Endodermal cell (in vitro differentiated cells): ENCODE measurements around the gene GCG. TPM values are rescaled to one million over a fixed set of nuclear protein-coding genes. Genes with fewer than 3 reads are reported as not detected.

Experiments used
- DNase-seq: peaks from one replicate; pipeline ENCODE4 v3.0.0-alpha.2; 2017
- H3K27ac ChIP-seq: 2 replicates; pipeline ENCODE4 v1.5.1; 2013; ENCODE audit warnings: mild to moderate bottlenecking, low read depth, low read length, moderate library complexity
- H3K27me3 ChIP-seq: 2 replicates; pipeline ENCODE4 v1.6.1; 2013; ENCODE audit warnings: mild to moderate bottlenecking, low read length, moderate library complexity; ENCODE audit not compliant: insufficient read depth, control insufficient read depth, poor library complexity, severe bottlenecking
- H3K36me3 ChIP-seq: 2 replicates; pipeline ENCODE4 v1.7.0; 2013; ENCODE audit warnings: mild to moderate bottlenecking, low read length, moderate library complexity; ENCODE audit not compliant: control insufficient read depth, insufficient read depth
- H3K4me1 ChIP-seq: one replicate; pipeline ENCODE4 v1.7.0; 2013; ENCODE audit warnings: low read length; ENCODE audit not compliant: control insufficient read depth, insufficient read depth
- H3K4me3 ChIP-seq: 2 replicates; pipeline ENCODE4 v1.5.1; 2013; ENCODE audit warnings: mild to moderate bottlenecking, low read length, moderate library complexity
- H3K9ac ChIP-seq: 2 replicates; pipeline ENCODE4 v1.6.1; 2013; ENCODE audit warnings: mild to moderate bottlenecking, low read length, moderate library complexity; ENCODE audit not compliant: poor library complexity, severe bottlenecking; ENCODE audit errors: extremely low read depth
- H3K9me3 ChIP-seq: 2 replicates; pipeline ENCODE4 v1.6.1; 2013; ENCODE audit warnings: mild to moderate bottlenecking, low read length, moderate library complexity; ENCODE audit not compliant: control insufficient read depth
- H3K27ac Mint-ChIP-seq: 2 replicates; pipeline ENCODE4 v1.8.0; 2020; ENCODE audit warnings: mixed read lengths
- H3K27me3 Mint-ChIP-seq: 2 replicates; pipeline ENCODE4 v1.8.0; 2021; ENCODE audit warnings: mild to moderate bottlenecking, mixed read lengths; ENCODE audit not compliant: insufficient read depth
- H3K36me3 Mint-ChIP-seq: 2 replicates; pipeline ENCODE4 v1.8.0; 2020; ENCODE audit warnings: low read depth, mixed read lengths
- H3K4me1 Mint-ChIP-seq: 2 replicates; pipeline ENCODE4 v1.8.0; 2020; ENCODE audit warnings: mixed read lengths
- H3K4me3 Mint-ChIP-seq: 2 replicates; pipeline ENCODE4 v1.8.0; 2020; ENCODE audit warnings: mild to moderate bottlenecking, moderate library complexity, mixed read lengths
- H3K9me3 Mint-ChIP-seq: 2 replicates; pipeline ENCODE4 v1.8.0; 2020; ENCODE audit warnings: mild to moderate bottlenecking, mixed read lengths
- WGBS, 2 experiments: methylation state at CpG; one replicate each; pipeline versions ENCODE4 v1.1.5 to v1.1.7; 2013; ENCODE audit warnings: missing lambda C conversion rate in 2 of 2, mixed read lengths in 1 of 2; ENCODE audit not compliant: insufficient coverage in 1 of 2, insufficient read length in 1 of 2; 5-methylcytosine and 5-hydroxymethylcytosine counted together
- total RNA-seq, 2 donors: library from RNA; stranded (reverse); fragmentation: NEBNext Ultra II Directional in 1 of 2; extraction: Animal tissue kit (Norgen Biotek cat#: 25700) in 1 of 2; gene quantifications; 2 replicates in 1 of 2; 3 replicates in 1 of 2; pipeline ENCODE4 v1.2.1, GENCODE V29; 2021
- TF ChIP-seq, protein P1 (sequence below): fragments of 200-600 bp; sonication (generic); conservative IDR thresholded peaks from 2 replicates; pipeline ENCODE4 v1.5.0; 2021; ENCODE audit warnings: antibody characterized with exemption, mild to moderate bottlenecking

GCG gene
- total RNA-seq, 2 donors from 2014 or later, result not detected

DNA sequence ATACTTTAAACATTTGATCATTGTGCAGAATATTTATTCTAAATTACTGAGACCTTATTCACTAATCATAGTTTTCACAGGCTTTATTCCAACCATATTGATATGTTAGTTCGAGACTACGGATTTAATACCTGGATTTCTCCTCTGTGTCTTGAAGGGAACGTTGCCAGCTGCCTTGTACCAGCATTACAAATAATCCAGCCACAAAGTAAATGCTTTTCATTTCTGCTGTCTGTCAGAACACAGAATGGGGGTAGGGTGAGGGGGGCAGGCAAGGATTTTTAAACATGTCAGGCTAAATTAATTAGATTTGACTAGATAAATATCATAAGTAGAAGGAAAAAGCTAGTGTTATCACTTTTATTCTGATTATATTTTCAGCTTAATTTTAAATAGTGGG lies 3.1 kb downstream of the GCG start:
- Mint-ChIP-seq H3K9me3 (no peaks in the 10 kb centered on the region), H3K4me1 (no peaks in the 10 kb centered on the region), H3K36me3 (no peaks in the 10 kb centered on the region), H3K27ac (no peak overlapping the region), H3K4me3 (no peak overlapping the region), H3K27me3 (peaks cover 4% of the 10 kb centered on the region)
- TF ChIP-seq, protein P1, sequence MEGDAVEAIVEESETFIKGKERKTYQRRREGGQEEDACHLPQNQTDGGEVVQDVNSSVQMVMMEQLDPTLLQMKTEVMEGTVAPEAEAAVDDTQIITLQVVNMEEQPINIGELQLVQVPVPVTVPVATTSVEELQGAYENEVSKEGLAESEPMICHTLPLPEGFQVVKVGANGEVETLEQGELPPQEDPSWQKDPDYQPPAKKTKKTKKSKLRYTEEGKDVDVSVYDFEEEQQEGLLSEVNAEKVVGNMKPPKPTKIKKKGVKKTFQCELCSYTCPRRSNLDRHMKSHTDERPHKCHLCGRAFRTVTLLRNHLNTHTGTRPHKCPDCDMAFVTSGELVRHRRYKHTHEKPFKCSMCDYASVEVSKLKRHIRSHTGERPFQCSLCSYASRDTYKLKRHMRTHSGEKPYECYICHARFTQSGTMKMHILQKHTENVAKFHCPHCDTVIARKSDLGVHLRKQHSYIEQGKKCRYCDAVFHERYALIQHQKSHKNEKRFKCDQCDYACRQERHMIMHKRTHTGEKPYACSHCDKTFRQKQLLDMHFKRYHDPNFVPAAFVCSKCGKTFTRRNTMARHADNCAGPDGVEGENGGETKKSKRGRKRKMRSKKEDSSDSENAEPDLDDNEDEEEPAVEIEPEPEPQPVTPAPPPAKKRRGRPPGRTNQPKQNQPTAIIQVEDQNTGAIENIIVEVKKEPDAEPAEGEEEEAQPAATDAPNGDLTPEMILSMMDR, result no peak
- no peak for DNase-seq
- Histone ChIP-seq H3K9me3 (no peaks in the 10 kb centered on the region), H3K4me3 (no peak overlapping the region), H3K27me3 (no peaks in the 10 kb centered on the region), H3K27ac (peak overlapping the region; percentile 71), H3K4me1 (no peaks in the 10 kb centered on the region), H3K9ac (no peak overlapping the region), H3K36me3 (no peaks in the 10 kb centered on the region)
- whole genome bisulfite sequencing, 2 experiments, result 92% methylated on average over 3 of the region's 3 CpGs; no CpG with 5 or more reads in 1 of the 2 experiments

DNA sequence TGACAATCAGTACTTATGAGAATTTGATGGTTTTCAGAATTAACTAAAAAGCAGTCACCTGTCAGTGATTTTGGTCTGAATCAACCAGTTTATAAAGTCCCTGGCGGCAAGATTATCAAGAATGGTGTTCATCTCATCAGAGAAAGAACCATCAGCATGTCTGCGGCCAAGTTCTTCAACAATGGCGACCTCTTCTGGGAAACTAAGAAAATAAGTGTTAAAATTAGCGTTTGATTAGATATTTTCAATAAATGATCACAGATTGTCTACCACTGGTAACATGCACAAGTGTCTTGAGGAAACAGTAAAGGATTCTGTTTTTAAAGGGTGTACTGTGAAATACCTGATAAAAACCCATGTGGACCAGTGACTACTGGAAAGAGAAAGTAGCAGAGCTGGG lies 8.1 kb downstream of the GCG start:
- no peaks in the 10 kb centered on the region for H3K36me3 Mint-ChIP-seq
- 82 to 86% methylated on average over 4 of the region's 4 CpGs for WGBS, 2 experiments
- Histone ChIP-seq H3K36me3 (no peaks in the 10 kb centered on the region), H3K4me1 (no peaks in the 10 kb centered on the region), H3K4me3 (no peak overlapping the region), H3K9ac (no peak overlapping the region), H3K27me3 (no peaks in the 10 kb centered on the region), H3K9me3 (no peaks in the 10 kb centered on the region), H3K27ac (no peak overlapping the region)
- H3K27me3 Mint-ChIP-seq, result no peaks in the 10 kb centered on the region
- DNase-seq, result no peak
- H3K4me1 Mint-ChIP-seq, result no peaks in the 10 kb centered on the region
- H3K27ac Mint-ChIP-seq, result no peak overlapping the region
- H3K4me3 Mint-ChIP-seq, result no peak overlapping the region
- TF ChIP-seq, protein P1, result peak; percentile 35
- H3K9me3 Mint-ChIP-seq, result no peaks in the 10 kb centered on the region

DNA sequence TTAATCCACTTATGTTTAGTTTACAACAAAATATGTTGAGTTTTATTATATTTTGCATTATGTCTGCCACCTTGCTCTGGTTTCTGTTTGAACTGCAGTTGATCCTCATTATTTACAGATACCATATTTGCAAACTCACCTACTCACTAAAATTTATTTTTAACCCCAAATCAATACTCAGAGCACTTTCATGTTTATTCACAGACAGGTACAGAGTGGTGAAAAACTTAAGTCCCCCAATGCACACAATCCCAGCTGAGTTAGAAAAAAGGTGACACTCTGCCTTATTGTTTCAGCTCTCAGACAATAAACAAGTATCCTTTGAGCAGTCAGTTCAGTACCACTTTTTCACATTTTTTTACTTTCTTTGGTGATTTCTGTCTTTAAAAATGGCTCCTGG lies 13.7 kb downstream of the GCG start:
- Histone ChIP-seq H3K9me3 (no peaks in the 10 kb centered on the region), H3K27ac (no peak overlapping the region), H3K36me3 (no peaks in the 10 kb centered on the region), H3K4me1 (no peaks in the 10 kb centered on the region), H3K27me3 (no peaks in the 10 kb centered on the region), H3K9ac (no peak overlapping the region), H3K4me3 (no peak overlapping the region)
- DNase-seq, result no peak
- Mint-ChIP-seq H3K27ac (no peak overlapping the region), H3K27me3 (no peaks in the 10 kb centered on the region), H3K9me3 (no peaks in the 10 kb centered on the region), H3K4me1 (peaks cover 5% of the 10 kb centered on the region), H3K4me3 (no peak overlapping the region), H3K36me3 (no peaks in the 10 kb centered on the region)
- TF ChIP-seq, protein P1, result no peak
